ENCODE measurements around the gene EXOSC5. TPM values are rescaled to one million over a fixed set of nuclear protein-coding genes. Genes with fewer than 3 reads are reported as not detected.

Gene EXOSC5
- total RNA-seq, 2 experiments from 2014 or later: 46.6 to 47.0 TPM

DNA sequence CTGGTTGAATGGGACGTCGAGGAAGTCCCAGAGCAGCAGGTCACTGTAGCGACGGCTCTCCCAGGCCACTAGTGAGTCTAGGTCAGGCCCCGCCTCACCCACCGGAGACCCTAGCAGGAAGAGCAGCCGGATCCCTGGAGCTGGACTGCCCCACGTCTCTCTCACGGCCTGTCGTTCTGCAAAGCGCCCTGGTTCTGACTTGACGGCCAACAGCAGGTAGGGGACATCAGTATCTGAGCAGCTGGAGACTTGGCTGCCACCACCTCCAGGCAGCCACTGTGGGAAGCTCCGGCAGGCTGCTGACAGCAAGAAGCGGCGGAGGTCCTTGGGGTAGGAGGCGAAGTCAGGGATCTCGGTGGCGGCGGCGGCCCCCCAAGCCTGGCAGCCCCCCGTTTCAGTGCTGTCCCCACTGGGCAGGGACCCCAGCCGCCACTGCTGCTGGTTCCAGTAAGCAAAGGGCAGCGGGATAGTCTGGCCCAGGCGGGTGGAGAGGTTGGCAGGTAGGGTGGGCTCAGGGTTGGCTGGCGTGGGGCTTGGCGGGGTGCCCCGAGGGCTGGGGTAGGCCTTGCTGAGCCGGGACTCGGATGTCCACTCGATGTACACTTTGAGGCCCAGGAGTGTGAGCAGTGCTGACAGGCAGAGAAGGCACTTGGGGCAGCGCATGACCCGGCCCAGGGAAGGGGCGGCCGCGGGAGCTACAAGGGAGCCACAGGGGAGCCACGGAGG is 29.1 kb upstream of the EXOSC5 start:
- ATAC-seq (no peak), DNase-seq (no peak)
- intact Hi-C loops (cut with micrococcal nuclease): no loop called here
- ChIA-PET CTCF (interaction anchor here (3.4 to 4.0 kb wide), 2 partner anchors 14 to 23 kb away, joined by 15 to 17 read pairs; partner anchors contain the start of gene DMAC2), POLR2A (interaction anchor here (1.1 to 1.5 kb wide), 2 partner anchors 13 to 61 kb away, joined by 3 to 5 read pairs; no protein-coding TSS in a partner anchor)
- no peaks in the 10 kb centered on the region for H3K9me3 Mint-ChIP-seq
- H3K4me1 Mint-ChIP-seq (ENCODE audit: low read depth): peaks cover 24% of the 10 kb centered on the region
- H3K4me3 Mint-ChIP-seq: no peak overlapping the region
- TF ChIP-seq, protein P1, sequence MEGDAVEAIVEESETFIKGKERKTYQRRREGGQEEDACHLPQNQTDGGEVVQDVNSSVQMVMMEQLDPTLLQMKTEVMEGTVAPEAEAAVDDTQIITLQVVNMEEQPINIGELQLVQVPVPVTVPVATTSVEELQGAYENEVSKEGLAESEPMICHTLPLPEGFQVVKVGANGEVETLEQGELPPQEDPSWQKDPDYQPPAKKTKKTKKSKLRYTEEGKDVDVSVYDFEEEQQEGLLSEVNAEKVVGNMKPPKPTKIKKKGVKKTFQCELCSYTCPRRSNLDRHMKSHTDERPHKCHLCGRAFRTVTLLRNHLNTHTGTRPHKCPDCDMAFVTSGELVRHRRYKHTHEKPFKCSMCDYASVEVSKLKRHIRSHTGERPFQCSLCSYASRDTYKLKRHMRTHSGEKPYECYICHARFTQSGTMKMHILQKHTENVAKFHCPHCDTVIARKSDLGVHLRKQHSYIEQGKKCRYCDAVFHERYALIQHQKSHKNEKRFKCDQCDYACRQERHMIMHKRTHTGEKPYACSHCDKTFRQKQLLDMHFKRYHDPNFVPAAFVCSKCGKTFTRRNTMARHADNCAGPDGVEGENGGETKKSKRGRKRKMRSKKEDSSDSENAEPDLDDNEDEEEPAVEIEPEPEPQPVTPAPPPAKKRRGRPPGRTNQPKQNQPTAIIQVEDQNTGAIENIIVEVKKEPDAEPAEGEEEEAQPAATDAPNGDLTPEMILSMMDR (IDR thresholded peaks at IDR 0.05): no peak
- H3K27ac Mint-ChIP-seq: no peak overlapping the region
- no peaks in the 10 kb centered on the region for H3K27me3 Mint-ChIP-seq
- peaks cover 4% of the 10 kb centered on the region for H3K36me3 Mint-ChIP-seq (ENCODE audit: low read depth)

DNA sequence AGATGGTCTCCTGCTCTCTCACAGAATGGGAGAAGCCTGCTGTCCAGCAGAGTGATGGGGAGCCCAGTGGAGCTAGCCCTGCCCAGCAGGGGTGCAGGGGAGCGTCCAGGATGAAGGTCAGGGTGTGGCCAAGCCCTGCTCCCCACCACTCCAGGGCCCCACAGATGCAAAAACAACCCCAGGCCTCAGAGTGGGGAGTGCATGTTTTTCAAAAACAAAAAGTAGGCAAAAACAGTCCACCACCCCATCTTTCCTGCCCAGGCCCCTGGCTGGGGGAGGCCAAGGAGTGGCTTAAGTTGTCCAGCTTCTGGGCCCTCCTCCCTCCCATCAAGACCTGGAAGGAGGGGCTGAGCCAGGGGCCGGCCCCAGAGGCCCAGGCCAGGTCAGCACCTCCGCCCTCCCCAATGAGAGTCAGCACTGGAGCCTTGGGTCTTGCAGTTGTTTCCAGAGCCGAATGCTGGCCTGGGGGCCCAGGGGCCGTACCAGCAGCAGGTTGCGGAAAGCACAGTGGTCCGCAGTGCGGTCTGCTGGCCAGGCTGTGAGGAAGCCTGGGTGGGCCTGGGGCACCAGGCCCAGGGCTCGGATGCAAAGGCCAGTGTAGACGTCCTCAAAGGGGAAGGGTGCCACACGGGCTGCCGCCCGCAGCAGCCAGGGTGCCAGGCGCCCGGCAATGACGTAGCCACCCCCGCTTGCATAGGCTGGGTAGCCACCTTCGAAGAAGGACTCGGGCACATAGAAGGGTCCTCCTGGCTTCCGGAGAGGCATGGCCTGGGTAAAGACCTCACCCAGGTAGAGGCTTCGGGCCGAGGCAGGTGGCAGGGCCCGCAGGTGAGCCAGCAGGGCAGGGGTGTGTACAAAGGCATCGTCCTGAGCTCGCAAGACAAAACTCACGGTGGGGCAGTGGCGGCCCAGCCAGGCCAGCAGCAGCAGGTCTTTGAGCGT is 28.3 kb upstream of the EXOSC5 start:
- Mint-ChIP-seq H3K27me3 (no peaks in the 10 kb centered on the region), H3K36me3 (ENCODE audit: low read depth) (peaks cover 8% of the 10 kb centered on the region), H3K27ac (peak overlapping the region; percentile 26), H3K4me3 (no peak overlapping the region), H3K4me1 (ENCODE audit: low read depth) (peaks cover 24% of the 10 kb centered on the region), H3K9me3 (no peaks in the 10 kb centered on the region)
- CTCF ChIA-PET: interaction anchor here (4.0 kb wide), 1 partner anchor 14 kb away, joined by 15 read pairs; the partner anchor contains the start of gene DMAC2
- POLR2A ChIA-PET: interaction anchor here (1.0 to 1.5 kb wide), 3 partner anchors 17 to 60 kb away, joined by 3 read pairs; no protein-coding TSS in a partner anchor
- intact Hi-C loops (cut with micrococcal nuclease): no loop called here
- DNase-seq: no peak
- ATAC-seq: no peak
- TF ChIP-seq, protein P1 (IDR thresholded peaks at IDR 0.05): no peak

DNA sequence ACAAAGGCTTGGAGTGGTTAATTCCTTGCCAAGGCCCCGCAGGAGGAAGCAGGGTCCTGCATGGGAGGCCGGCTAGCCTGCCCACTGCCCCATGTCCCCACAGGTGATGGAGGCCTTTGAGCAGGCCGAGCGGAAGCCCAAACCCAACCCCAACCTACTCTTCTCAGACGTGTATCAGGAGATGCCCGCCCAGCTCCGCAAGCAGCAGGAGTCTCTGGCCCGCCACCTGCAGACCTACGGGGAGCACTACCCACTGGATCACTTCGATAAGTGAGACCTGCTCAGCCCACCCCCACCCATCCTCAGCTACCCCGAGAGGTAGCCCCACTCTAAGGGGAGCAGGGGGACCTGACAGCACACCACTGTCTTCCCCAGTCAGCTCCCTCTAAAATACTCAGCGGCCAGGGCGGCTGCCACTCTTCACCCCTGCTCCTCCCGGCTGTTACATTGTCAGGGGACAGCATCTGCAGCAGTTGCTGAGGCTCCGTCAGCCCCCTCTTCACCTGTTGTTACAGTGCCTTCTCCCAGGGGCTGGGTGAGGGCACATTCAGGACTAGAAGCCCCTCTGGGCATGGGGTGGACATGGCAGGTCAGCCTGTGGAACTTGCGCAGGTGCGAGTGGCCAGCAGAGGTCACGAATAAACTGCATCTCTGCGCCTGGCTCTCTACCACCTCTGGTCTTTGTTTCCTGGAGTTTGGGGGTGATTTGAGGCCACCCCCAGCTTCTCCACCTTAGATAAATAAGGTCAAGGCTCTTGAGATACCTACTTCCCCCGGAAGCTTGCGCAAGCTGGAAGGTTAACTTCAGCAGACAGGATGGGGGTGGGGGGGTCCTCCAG is 27.4 kb upstream of the EXOSC5 start:
- Mint-ChIP-seq H3K4me1 (ENCODE audit: low read depth) (peaks cover 24% of the 10 kb centered on the region), H3K36me3 (ENCODE audit: low read depth) (peaks cover 8% of the 10 kb centered on the region), H3K9me3 (no peaks in the 10 kb centered on the region), H3K27me3 (no peaks in the 10 kb centered on the region), H3K27ac (peak overlapping the region; percentile 26), H3K4me3 (no peak overlapping the region)
- POLR2A ChIA-PET: interaction anchor here (1.0 to 1.5 kb wide), 3 partner anchors 17 to 59 kb away, joined by 3 read pairs; no protein-coding TSS in a partner anchor
- ATAC-seq (no peak), DNase-seq (no peak)
- intact Hi-C loops (cut with micrococcal nuclease): no loop called here
- CTCF ChIA-PET: no interaction called here
- TF ChIP-seq, protein P1 (IDR thresholded peaks at IDR 0.05): no peak

DNA sequence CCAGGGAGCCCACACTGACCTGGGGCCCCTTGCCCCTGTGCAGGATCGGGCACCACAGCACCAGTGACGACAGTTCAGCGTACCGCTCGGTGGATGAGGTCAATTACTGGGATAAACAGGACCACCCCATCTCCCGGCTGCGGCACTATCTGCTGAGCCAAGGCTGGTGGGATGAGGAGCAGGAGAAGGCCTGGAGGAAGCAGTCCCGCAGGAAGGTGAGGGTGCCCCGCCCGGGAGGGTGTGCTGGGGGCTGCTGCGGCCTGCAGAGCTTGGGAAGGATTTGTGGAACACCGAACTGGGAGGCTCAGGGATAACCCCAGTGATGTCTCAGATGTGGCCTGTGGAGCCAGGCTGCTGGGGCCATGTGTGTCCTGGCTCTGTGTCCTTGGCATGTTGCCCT is 25.8 kb upstream of the EXOSC5 start:
- no peak overlapping the region for H3K4me3 Mint-ChIP-seq
- H3K9me3 Mint-ChIP-seq: no peaks in the 10 kb centered on the region
- no peaks in the 10 kb centered on the region for H3K27me3 Mint-ChIP-seq
- TF ChIP-seq, protein P1 (IDR thresholded peaks at IDR 0.05): no peak
- POLR2A ChIA-PET: no interaction called here
- DNase-seq (no peak), ATAC-seq (no peak)
- H3K27ac Mint-ChIP-seq: no peak overlapping the region
- intact Hi-C loops (cut with micrococcal nuclease): no loop called here
- CTCF ChIA-PET: no interaction called here
- peaks cover 12% of the 10 kb centered on the region for H3K4me1 Mint-ChIP-seq (ENCODE audit: low read depth)
- H3K36me3 Mint-ChIP-seq (ENCODE audit: low read depth): peaks cover 15% of the 10 kb centered on the region
